HCT116 (cell line): ENCODE data around the gene EPHB3. TPM values are rescaled to one million over a fixed set of nuclear protein-coding genes. Genes with fewer than 3 reads are reported as not detected.

Source experiments
- ATAC-seq: fragments of 200-7000 bp; cut with Tn5 transposase; 2 replicates; pipeline ENCODE4 v1.9.1; 2020; ENCODE audit warnings: mild to moderate bottlenecking, moderate library complexity
- BruUV-seq: library from RNA; stranded (reverse); fragments of 400-500 nt; replicated peaks from 2 replicates; lab custom pipeline; 2021; lab: Mats Ljungman, UMichigan
- CTCF ChIA-PET: fragments of 300-600 bp; sonication (Branson Sonifier 250); formaldehyde crosslinking; loops from one replicate; lab custom pipeline; 2021; ENCODE audit warnings: antibody characterized with exemption; lab: Charles Lee
- POLR2A ChIA-PET: fragments of 300-600, 350-600 bp; sonication (Branson Sonifier 250); formaldehyde crosslinking; loops from one replicate; lab custom pipeline; 2021; ENCODE audit warnings: antibody characterized with exemption; lab: Charles Lee
- RAD21 ChIA-PET, 2 experiments: fragments of 300-600 bp; sonication (Branson Sonifier 250); formaldehyde crosslinking; loops; one replicate each; lab custom pipeline; 2023; ENCODE audit warnings: low total read pairs in 2 of 2; ENCODE audit not compliant: uncharacterized antibody in 2 of 2, unreplicated experiment in 2 of 2, low non-redundant PET in 1 of 2; lab: Charles Lee
- DNase-seq: peaks from one replicate; pipeline ENCODE4 v3.0.0-alpha.2; 2010; ENCODE audit warnings: low read depth, low spot score
- H2AFZ ChIP-seq: fragments of 200-600 bp; shearing (Covaris generic), sonication (generic); 2 replicates; pipeline ENCODE4 v1.6.1; 2017; ENCODE audit warnings: low read depth, mixed run types, mixed read lengths, antibody characterized with exemption, low read length; ENCODE audit not compliant: poor library complexity, severe bottlenecking
- H3K27ac ChIP-seq: 2 replicates; pipeline ENCODE4 v1.5.1; 2012; ENCODE audit warnings: low read depth, low read length
- H3K27me3 ChIP-seq: fragments of 200-600 bp; sonication (generic); 2 replicates; pipeline ENCODE4 v1.6.1; 2016; ENCODE audit warnings: mixed run types, low read length, mixed read lengths; ENCODE audit not compliant: insufficient read depth
- H3K36me3 ChIP-seq, 2 experiments: fragments of 200-500 bp in 1 of 2; fragments of 200-600 bp in 1 of 2; sonication (Bioruptor generic) in 1 of 2; sonication (generic) in 1 of 2; 2 replicates each; pipeline versions ENCODE4 v1.5.1 to v1.6.1; 2014 to 2016; ENCODE audit warnings: low read length in 2 of 2, inconsistent platforms in 1 of 2, mixed read lengths in 1 of 2, mixed run types in 1 of 2; ENCODE audit not compliant: insufficient read depth in 2 of 2, control insufficient read depth in 1 of 2
- H3K4me1 ChIP-seq, 2 experiments: fragments of 200-600 bp in 1 of 2; sonication (generic) in 1 of 2; 2 replicates each; pipeline versions ENCODE4 v1.5.1 to v1.6.1; 2012 to 2017; ENCODE audit warnings: low read length in 2 of 2, inconsistent platforms in 1 of 2, mild to moderate bottlenecking in 1 of 2, mixed read lengths in 1 of 2, mixed run types in 1 of 2, moderate library complexity in 1 of 2; ENCODE audit not compliant: insufficient read depth in 2 of 2, control insufficient read depth in 1 of 2
- H3K4me2 ChIP-seq: fragments of 200-600 bp; sonication (generic); 2 replicates; pipeline ENCODE4 v1.6.1; 2017; ENCODE audit warnings: mixed run types, low read length, mixed read lengths
- H3K4me3 ChIP-seq, 2 experiments: fragments of 200-600 bp in 1 of 2; sonication (generic) in 1 of 2; replicated peaks in 1 of 2; 2 replicates each; pipeline ENCODE4 v1.5.1; 2011 to 2016; ENCODE audit warnings: low read length in 2 of 2, control low read depth in 1 of 2, low read depth in 1 of 2, mild to moderate bottlenecking in 1 of 2, mixed read lengths in 1 of 2, mixed run types in 1 of 2
- H3K79me2 ChIP-seq: fragments of 200-600 bp; sonication (generic); 2 replicates; pipeline ENCODE4 v1.6.1; 2017; ENCODE audit warnings: mild to moderate bottlenecking, mixed run types, low read length, moderate library complexity, mixed read lengths; ENCODE audit not compliant: insufficient read depth
- H3K9ac ChIP-seq: fragments of 200-600 bp; sonication (generic); 2 replicates; pipeline ENCODE4 v1.6.1; 2016; ENCODE audit warnings: low read length, mixed read lengths
- H3K9me2 ChIP-seq: fragments of 200-600 bp; sonication (generic), shearing (Covaris generic); 2 replicates; pipeline ENCODE4 v1.6.1; 2017; ENCODE audit warnings: mixed run types, mild to moderate bottlenecking, moderate library complexity; ENCODE audit not compliant: insufficient read depth
- H3K9me3 ChIP-seq, 2 experiments: fragments of 200-500 bp in 1 of 2; fragments of 200-600 bp in 1 of 2; sonication (Bioruptor generic) in 1 of 2; sonication (generic) in 1 of 2; 2 replicates each; pipeline ENCODE4 v1.6.1; 2014 to 2017; ENCODE audit warnings: low read length in 2 of 2, mixed read lengths in 2 of 2, inconsistent platforms in 1 of 2, low read depth in 1 of 2, mild to moderate bottlenecking in 1 of 2, mixed run types in 1 of 2, moderate library complexity in 1 of 2; ENCODE audit not compliant: control insufficient read depth in 1 of 2, insufficient read depth in 1 of 2
- H4K20me1 ChIP-seq: fragments of 200-600 bp; sonication (generic), shearing (Covaris generic); 2 replicates; pipeline ENCODE4 v1.6.1; 2017; ENCODE audit warnings: mixed run types, mild to moderate bottlenecking, moderate library complexity; ENCODE audit not compliant: insufficient read depth
- CBX3 ChIP-seq: IDR thresholded peaks from 2 replicates; pipeline ENCODE4 v1.6.1; 2012; ENCODE audit warnings: low read depth
- CEBPB ChIP-seq: IDR thresholded peaks from 2 replicates; pipeline ENCODE4 v1.6.1; 2012; ENCODE audit warnings: low read depth
- EGR1 ChIP-seq: IDR thresholded peaks from 2 replicates; pipeline ENCODE4 v1.6.1; 2012; ENCODE audit warnings: low read depth
- EZH2 ChIP-seq: fragments of 200-600 bp; sonication (generic); IDR thresholded peaks from 2 replicates; pipeline ENCODE4 v1.6.1; 2017; ENCODE audit warnings: antibody characterized with exemption, mixed run types
- EZH2phosphoT487 ChIP-seq: fragments of 200-600 bp; IDR thresholded peaks from 2 replicates; pipeline ENCODE4 v1.6.1; 2018; ENCODE audit warnings: antibody characterized with exemption, borderline replicate concordance
- FOSL1 ChIP-seq: IDR thresholded peaks from 2 replicates; pipeline ENCODE4 v1.6.1; 2012; ENCODE audit warnings: low read depth
- JUND ChIP-seq: IDR thresholded peaks from 2 replicates; pipeline ENCODE4 v1.6.1; 2012
- POLR2A ChIP-seq: IDR thresholded peaks from 2 replicates; pipeline ENCODE4 v1.7.0; 2011; ENCODE audit warnings: borderline replicate concordance; ENCODE audit not compliant: insufficient read depth, insufficient read length; ENCODE audit errors: extremely low read depth
- POLR2AphosphoS5 ChIP-seq: IDR thresholded peaks from 2 replicates; pipeline ENCODE4 v1.6.1; 2011; ENCODE audit warnings: mild to moderate bottlenecking, low read depth, low read length, moderate library complexity
- RAD21 ChIP-seq: IDR thresholded peaks from 2 replicates; pipeline ENCODE4 v1.6.1; 2012; ENCODE audit warnings: low read depth, mild to moderate bottlenecking
- SIN3A ChIP-seq: IDR thresholded peaks from 2 replicates; pipeline ENCODE4 v1.6.1; 2012; ENCODE audit warnings: low read depth
- SP1 ChIP-seq: IDR thresholded peaks from 2 replicates; pipeline ENCODE4 v1.6.1; 2012; ENCODE audit warnings: low read depth
- SRF ChIP-seq: IDR thresholded peaks from 2 replicates; pipeline ENCODE4 v1.6.1; 2012; ENCODE audit warnings: low read depth
- TCF7L2 ChIP-seq: IDR thresholded peaks from 2 replicates; pipeline ENCODE4 v1.7.0; 2011; ENCODE audit warnings: borderline replicate concordance, inconsistent platforms; ENCODE audit not compliant: insufficient read depth, insufficient read length; ENCODE audit errors: extremely low read depth
- ZFX ChIP-seq: fragments of 450-650 bp; IDR thresholded peaks from 2 replicates; pipeline ENCODE4 v1.6.1; 2017
- ZNF274 ChIP-seq: fragments of 200-500 bp; sonication (Bioruptor generic); IDR thresholded peaks from 2 replicates; pipeline ENCODE4 v1.6.1; 2014; ENCODE audit warnings: mild to moderate bottlenecking, low read depth, low read length, inconsistent platforms
- intact Hi-C: fragments of 100-400 bp; cut with micrococcal nuclease; formaldehyde crosslinking; loops from 2 replicates; pipeline ENCODE4 v1.10.0; 2022
- total RNA-seq: library from RNA; stranded (reverse); gene quantifications from one replicate; pipeline ENCODE4 v1.2.1, GENCODE V29; 2021; ENCODE audit not compliant: unreplicated experiment
- TF ChIP-seq, protein P1 (sequence below): IDR thresholded peaks from 2 replicates; pipeline ENCODE4 v1.6.1; 2012; ENCODE audit warnings: low read depth
- TF ChIP-seq, protein P2 (sequence below): IDR thresholded peaks from 2 replicates; pipeline ENCODE4 v1.6.1; 2012
- TF ChIP-seq, protein P3 (sequence below), 3 experiments: fragments of 200-600 bp in 1 of 3; sonication (generic) in 1 of 3; IDR thresholded peaks in 2 of 3; conservative IDR thresholded peaks in 1 of 3; 2 replicates each; pipeline ENCODE4 v1.5.1; 2012 to 2017; ENCODE audit warnings: low read depth in 2 of 3, low read length in 2 of 3, antibody characterized with exemption in 1 of 3, borderline replicate concordance in 1 of 3, control low read depth in 1 of 3, mild to moderate bottlenecking in 1 of 3, mixed read lengths in 1 of 3, mixed run types in 1 of 3, moderate library complexity in 1 of 3; ENCODE audit not compliant: insufficient read depth in 1 of 3
- TF ChIP-seq, protein P4 (sequence below): IDR thresholded peaks from 2 replicates; pipeline ENCODE4 v1.6.1; 2011; ENCODE audit warnings: mild to moderate bottlenecking, low read length, moderate library complexity; ENCODE audit not compliant: insufficient replicate concordance; ENCODE audit errors: extremely low read depth

EPHB3 gene
- total RNA-seq, 1 experiment from 2014 or later, result 6.5 TPM

DNA sequence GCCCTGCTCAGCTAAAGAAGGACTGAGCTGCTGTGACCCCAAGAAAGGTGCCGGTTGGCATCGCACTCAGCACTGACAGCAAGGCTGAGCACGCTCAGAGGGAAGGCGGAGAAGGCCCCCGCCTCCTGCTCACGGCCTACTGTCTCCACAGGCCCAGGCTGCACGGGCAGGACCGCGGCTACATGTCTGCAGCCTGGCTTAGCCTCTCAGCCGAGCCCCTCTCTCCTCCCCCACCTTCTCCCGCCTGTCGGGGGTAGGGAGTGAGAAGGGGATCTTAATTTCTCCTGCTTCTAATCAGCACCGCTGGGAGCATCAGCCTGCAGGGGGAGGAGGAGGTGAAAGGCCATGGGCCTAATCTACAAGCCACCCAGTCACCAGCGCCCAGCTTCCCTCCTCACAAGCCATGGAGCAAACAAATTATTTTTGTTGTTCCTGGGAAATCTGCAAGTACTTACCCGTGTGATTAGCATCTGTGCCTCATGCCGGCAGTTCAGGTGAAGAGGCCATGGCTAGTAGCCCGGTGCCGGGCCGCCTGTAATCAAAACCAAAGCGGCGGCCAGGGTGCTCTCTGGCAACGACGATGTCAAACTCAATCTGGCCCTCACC, 68.1 kb downstream of the EPHB3 start:
- ChIA-PET CTCF (no interaction called here), RAD21 (no interaction called here), POLR2A (no interaction called here)
- no peak for TF ChIP-seq SIN3A
- no peak for TF ChIP-seq RAD21
- TF ChIP-seq EZH2, result no peak
- no peak for TF ChIP-seq SP1
- TF ChIP-seq TCF7L2, result no peak
- TF ChIP-seq ZNF274, result no peak
- TF ChIP-seq, protein P1, sequence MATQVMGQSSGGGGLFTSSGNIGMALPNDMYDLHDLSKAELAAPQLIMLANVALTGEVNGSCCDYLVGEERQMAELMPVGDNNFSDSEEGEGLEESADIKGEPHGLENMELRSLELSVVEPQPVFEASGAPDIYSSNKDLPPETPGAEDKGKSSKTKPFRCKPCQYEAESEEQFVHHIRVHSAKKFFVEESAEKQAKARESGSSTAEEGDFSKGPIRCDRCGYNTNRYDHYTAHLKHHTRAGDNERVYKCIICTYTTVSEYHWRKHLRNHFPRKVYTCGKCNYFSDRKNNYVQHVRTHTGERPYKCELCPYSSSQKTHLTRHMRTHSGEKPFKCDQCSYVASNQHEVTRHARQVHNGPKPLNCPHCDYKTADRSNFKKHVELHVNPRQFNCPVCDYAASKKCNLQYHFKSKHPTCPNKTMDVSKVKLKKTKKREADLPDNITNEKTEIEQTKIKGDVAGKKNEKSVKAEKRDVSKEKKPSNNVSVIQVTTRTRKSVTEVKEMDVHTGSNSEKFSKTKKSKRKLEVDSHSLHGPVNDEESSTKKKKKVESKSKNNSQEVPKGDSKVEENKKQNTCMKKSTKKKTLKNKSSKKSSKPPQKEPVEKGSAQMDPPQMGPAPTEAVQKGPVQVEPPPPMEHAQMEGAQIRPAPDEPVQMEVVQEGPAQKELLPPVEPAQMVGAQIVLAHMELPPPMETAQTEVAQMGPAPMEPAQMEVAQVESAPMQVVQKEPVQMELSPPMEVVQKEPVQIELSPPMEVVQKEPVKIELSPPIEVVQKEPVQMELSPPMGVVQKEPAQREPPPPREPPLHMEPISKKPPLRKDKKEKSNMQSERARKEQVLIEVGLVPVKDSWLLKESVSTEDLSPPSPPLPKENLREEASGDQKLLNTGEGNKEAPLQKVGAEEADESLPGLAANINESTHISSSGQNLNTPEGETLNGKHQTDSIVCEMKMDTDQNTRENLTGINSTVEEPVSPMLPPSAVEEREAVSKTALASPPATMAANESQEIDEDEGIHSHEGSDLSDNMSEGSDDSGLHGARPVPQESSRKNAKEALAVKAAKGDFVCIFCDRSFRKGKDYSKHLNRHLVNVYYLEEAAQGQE, result no peak
- no peak for TF ChIP-seq EGR1
- TF ChIP-seq POLR2A, result no peak
- TF ChIP-seq ZFX, result no peak
- TF ChIP-seq, protein P2, sequence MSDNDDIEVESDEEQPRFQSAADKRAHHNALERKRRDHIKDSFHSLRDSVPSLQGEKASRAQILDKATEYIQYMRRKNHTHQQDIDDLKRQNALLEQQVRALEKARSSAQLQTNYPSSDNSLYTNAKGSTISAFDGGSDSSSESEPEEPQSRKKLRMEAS, result no peak
- no peak for TF ChIP-seq CEBPB
- TF ChIP-seq, protein P3, sequence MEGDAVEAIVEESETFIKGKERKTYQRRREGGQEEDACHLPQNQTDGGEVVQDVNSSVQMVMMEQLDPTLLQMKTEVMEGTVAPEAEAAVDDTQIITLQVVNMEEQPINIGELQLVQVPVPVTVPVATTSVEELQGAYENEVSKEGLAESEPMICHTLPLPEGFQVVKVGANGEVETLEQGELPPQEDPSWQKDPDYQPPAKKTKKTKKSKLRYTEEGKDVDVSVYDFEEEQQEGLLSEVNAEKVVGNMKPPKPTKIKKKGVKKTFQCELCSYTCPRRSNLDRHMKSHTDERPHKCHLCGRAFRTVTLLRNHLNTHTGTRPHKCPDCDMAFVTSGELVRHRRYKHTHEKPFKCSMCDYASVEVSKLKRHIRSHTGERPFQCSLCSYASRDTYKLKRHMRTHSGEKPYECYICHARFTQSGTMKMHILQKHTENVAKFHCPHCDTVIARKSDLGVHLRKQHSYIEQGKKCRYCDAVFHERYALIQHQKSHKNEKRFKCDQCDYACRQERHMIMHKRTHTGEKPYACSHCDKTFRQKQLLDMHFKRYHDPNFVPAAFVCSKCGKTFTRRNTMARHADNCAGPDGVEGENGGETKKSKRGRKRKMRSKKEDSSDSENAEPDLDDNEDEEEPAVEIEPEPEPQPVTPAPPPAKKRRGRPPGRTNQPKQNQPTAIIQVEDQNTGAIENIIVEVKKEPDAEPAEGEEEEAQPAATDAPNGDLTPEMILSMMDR (IDR thresholded peaks at IDR 0.05 in 2 of 3, conservative IDR thresholded peaks at IDR 0.05 in 1 of 3; ENCODE audit: borderline replicate concordance in 1 of 3, insufficient read depth in 1 of 3, low read depth in 2 of 3, low read length in 2 of 3), result no peak
- no peak for TF ChIP-seq JUND
- TF ChIP-seq FOSL1, result no peak
- no peak for TF ChIP-seq EZH2phosphoT487
- no peak for TF ChIP-seq CBX3
- TF ChIP-seq, protein P4, sequence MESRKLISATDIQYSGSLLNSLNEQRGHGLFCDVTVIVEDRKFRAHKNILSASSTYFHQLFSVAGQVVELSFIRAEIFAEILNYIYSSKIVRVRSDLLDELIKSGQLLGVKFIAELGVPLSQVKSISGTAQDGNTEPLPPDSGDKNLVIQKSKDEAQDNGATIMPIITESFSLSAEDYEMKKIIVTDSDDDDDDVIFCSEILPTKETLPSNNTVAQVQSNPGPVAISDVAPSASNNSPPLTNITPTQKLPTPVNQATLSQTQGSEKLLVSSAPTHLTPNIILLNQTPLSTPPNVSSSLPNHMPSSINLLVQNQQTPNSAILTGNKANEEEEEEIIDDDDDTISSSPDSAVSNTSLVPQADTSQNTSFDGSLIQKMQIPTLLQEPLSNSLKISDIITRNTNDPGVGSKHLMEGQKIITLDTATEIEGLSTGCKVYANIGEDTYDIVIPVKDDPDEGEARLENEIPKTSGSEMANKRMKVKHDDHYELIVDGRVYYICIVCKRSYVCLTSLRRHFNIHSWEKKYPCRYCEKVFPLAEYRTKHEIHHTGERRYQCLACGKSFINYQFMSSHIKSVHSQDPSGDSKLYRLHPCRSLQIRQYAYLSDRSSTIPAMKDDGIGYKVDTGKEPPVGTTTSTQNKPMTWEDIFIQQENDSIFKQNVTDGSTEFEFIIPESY, result no peak
- no peak for TF ChIP-seq SRF
- TF ChIP-seq POLR2AphosphoS5, result no peak
- Histone ChIP-seq H3K9me3 (no peaks in the 10 kb centered on the region), H4K20me1 (no peaks in the 10 kb centered on the region), H2AFZ (no peak overlapping the region), H3K4me2 (no peak overlapping the region), H3K4me1 (peaks cover 0 to 6% of the 10 kb centered on the region in 2 experiments; a peak in 1 of 4 replicates), H3K36me3 (no peaks in the 10 kb centered on the region), H3K27ac (no peak overlapping the region), H3K79me2 (no peaks in the 10 kb centered on the region), H3K9ac (no peak overlapping the region), H3K27me3 (no peaks in the 10 kb centered on the region; the same call in 1 of the 2 replicates), H3K9me2 (no peaks in the 10 kb centered on the region), H3K4me3 (no peak overlapping the region)
- intact Hi-C loops, result no loop called here
- ATAC-seq, result no peak
- no TSS peak for BruUV-seq
- DNase-seq, result no peak
